K562 (cell line): ENCODE measurements around the gene C9orf153. TPM values are rescaled to one million over a fixed set of nuclear protein-coding genes. Genes with fewer than 3 reads are reported as not detected.

Source experiments
- DMBX1 ChIP-seq: fragments of 250-450 bp; sonication (Bioruptor Pico); IDR thresholded peaks from 2 replicates; pipeline ENCODE4 v1.8.0; 2022; ENCODE audit warnings: inconsistent platforms, mild to moderate bottlenecking, moderate library complexity, borderline replicate concordance
- FUS ChIP-seq: fragments of 200-400 bp; formaldehyde crosslinking; optimal IDR thresholded peaks from 2 replicates; pipeline ENCODE3; 2017; ENCODE audit warnings: low read depth, low read length
- GABPB2 ChIP-seq: fragments of 250-450 bp; sonication (Bioruptor Pico); conservative IDR thresholded peaks from 2 replicates; pipeline ENCODE4 v1.5.1; 2021; ENCODE audit warnings: mild to moderate bottlenecking
- GATA2 ChIP-seq: sonication (generic); formaldehyde crosslinking; IDR thresholded peaks from 2 replicates; pipeline ENCODE4 v1.4.0; 2020; ENCODE audit warnings: mild to moderate bottlenecking, missing genetic modification reagents
- HCFC1 ChIP-seq: IDR thresholded peaks from 2 replicates; pipeline ENCODE4 v1.6.1; 2012; ENCODE audit warnings: low read depth, low read length, improper control_type of control experiment
- HDAC1 ChIP-seq, 2 experiments: fragments of 450-650 bp; IDR thresholded peaks; 2 replicates each; pipeline ENCODE4 v1.6.1; 2016 to 2017; ENCODE audit warnings: inconsistent platforms in 1 of 2, mild to moderate bottlenecking in 1 of 2, moderate library complexity in 1 of 2
- MTA1 ChIP-seq: fragments of 450-650 bp; IDR thresholded peaks from 2 replicates; pipeline ENCODE4 v1.6.1; 2017; ENCODE audit warnings: borderline replicate concordance
- PHTF2 ChIP-seq: fragments of 250-450 bp; sonication (Bioruptor Pico); IDR thresholded peaks from 2 replicates; pipeline ENCODE4 v1.5.0; 2021; ENCODE audit warnings: mild to moderate bottlenecking
- PURB ChIP-seq: sonication (generic); formaldehyde crosslinking; IDR thresholded peaks from 2 replicates; pipeline ENCODE4 v1.9.0; 2021; ENCODE audit warnings: low read depth, mild to moderate bottlenecking, missing genetic modification reagents
- RBBP5 ChIP-seq: fragments of 200-600 bp; sonication (generic); IDR thresholded peaks from 2 replicates; pipeline ENCODE4 v1.6.1; 2012; ENCODE audit warnings: borderline replicate concordance, mild to moderate bottlenecking, low read length, control low read depth, inconsistent platforms; ENCODE audit not compliant: insufficient read depth, poor library complexity, severe bottlenecking
- RBM17 ChIP-seq: fragments of 200-400 bp; formaldehyde crosslinking; IDR thresholded peaks from 2 replicates; pipeline ENCODE4 v1.6.1; 2017; ENCODE audit warnings: low read depth, mild to moderate bottlenecking, low read length, borderline replicate concordance
- SREBF2 ChIP-seq: sonication (generic); formaldehyde crosslinking; IDR thresholded peaks from 2 replicates; pipeline ENCODE4 v1.4.0; 2020; ENCODE audit warnings: mild to moderate bottlenecking, missing genetic modification reagents
- SRSF3 ChIP-seq: fragments of 200-400 bp; formaldehyde crosslinking; IDR thresholded peaks from 2 replicates; pipeline ENCODE4 v1.6.1; 2016; ENCODE audit warnings: mild to moderate bottlenecking, low read length, moderate library complexity; ENCODE audit not compliant: insufficient read depth
- ZNF668 ChIP-seq: fragments of 250-450 bp; sonication (Bioruptor Pico); IDR thresholded peaks from 2 replicates; pipeline ENCODE4 v1.8.0; 2022; ENCODE audit warnings: mild to moderate bottlenecking, inconsistent platforms
- polyA plus RNA-seq, 8 experiments: library from polyadenylated mRNA; depleted of rRNA in 4 of 8; stranded (reverse) in 5 of 8; unstranded in 3 of 8; fragments of >200 nt; fragmentation: Nextera tagmentation in 2 of 8; fragmentation: Illumina TruSeq in 1 of 8; extraction: Ambion mirVana in 2 of 8; extraction: Trizol in 1 of 8; gene quantifications; 2 replicates each; pipeline versions ENCODE4 v1.2.1 to v1.2.3, GENCODE V29; 2011 to 2014; ENCODE audit warnings: inconsistent platforms in 1 of 8, missing spikeins in 1 of 8
- total RNA-seq, 7 experiments: library from RNA; depleted of rRNA in 6 of 7; stranded (reverse); fragments of >200 nt in 6 of 7; fragmentation: Illumina TruSeq in 2 of 7; extraction: Trizol in 2 of 7; gene quantifications; 2 replicates each; pipeline versions ENCODE4 v1.2.1 to v1.2.3, GENCODE V29; 2011 to 2021; ENCODE audit warnings: low replicate concordance in 1 of 7
- TF ChIP-seq, protein P1 (sequence below): sonication (generic); formaldehyde crosslinking; IDR thresholded peaks from 2 replicates; pipeline ENCODE4 v1.8.0; 2022; ENCODE audit warnings: mild to moderate bottlenecking, missing genetic modification reagents
- TF ChIP-seq, protein P2 (sequence below): sonication (generic); formaldehyde crosslinking; IDR thresholded peaks from 2 replicates; pipeline ENCODE4 v1.8.0; 2022; ENCODE audit warnings: missing genetic modification reagents, mild to moderate bottlenecking, moderate library complexity, borderline replicate concordance
- TF ChIP-seq, protein P3 (sequence below): fragments of 250-450 bp; sonication (Bioruptor Pico); IDR thresholded peaks from 2 replicates; pipeline ENCODE4 v1.8.0; 2021; ENCODE audit warnings: moderate library complexity, mild to moderate bottlenecking, inconsistent platforms
- TF ChIP-seq, protein P4 (sequence below), 3 experiments: IDR thresholded peaks in 2 of 3; conservative IDR thresholded peaks in 1 of 3; 2 replicates each; pipeline ENCODE4 v1.5.1; 2011 to 2012; ENCODE audit warnings: low read length in 3 of 3, mild to moderate bottlenecking in 3 of 3, control low read depth in 2 of 3, improper control_type of control experiment in 1 of 3, inconsistent platforms in 1 of 3, low read depth in 1 of 3, mixed read lengths in 1 of 3, moderate library complexity in 1 of 3; ENCODE audit not compliant: insufficient read depth in 2 of 3
- TF ChIP-seq, protein P5 (sequence below): fragments of 450-650 bp; IDR thresholded peaks from 2 replicates; pipeline ENCODE4 v1.6.1; 2016; ENCODE audit warnings: borderline replicate concordance

C9orf153 gene
- total and polyA plus RNA-seq, 9 of the 15 experiments (the other 6 are each of a cell fraction or from before 2014, with no cell fraction given) = 0.07 to 1.2 (median 0.11) TPM; not detected in 5

DNA sequence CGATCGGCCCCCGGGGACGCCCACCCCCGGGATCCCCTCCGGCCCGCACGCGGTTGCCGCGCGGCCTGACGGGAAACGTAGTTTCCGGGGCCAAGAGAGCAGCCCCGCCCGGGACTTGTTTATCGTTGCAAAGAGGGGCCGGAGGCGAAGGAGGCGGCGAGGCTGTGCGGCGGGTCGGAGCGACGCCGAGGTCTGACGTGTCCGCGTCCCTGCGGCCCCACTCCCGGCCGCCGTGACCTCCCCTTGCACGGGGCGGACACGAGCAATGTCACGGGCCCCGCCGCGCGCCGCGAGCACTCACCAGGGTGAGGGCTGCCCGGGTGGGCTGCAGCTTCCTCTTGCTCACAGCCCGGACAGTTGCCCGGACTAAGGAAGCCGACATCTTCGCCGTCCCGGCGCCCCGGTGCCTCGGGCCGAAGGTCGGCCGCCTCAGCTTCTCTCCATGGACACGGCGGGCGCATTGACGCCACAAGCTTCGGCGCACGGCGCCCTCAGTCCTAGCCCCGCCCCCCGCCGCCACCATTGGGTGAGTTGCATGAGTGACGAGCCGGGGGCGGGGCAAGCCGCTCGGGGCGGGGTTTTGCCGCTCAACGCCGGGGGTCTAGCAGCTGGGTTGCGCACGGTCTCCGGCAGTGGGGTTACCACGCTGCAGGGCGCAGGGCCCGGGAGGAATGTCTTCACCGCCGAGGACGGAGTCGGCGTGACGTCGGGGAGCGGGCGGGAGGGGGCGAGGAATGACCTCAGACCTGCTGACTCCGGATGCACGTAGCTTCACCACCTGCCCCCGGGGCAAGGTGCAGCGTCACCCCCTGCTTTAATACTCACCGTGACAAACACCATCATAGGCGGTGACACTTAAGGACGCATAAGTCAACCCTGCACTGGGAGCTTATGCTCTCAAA lies 22.9 kb upstream of the C9orf153 start, which contains the start of gene ISCA1 (continued):
- no peak for TF ChIP-seq PHTF2 (CRISPR knock-in tag)
- no peak for TF ChIP-seq GABPB2 (CRISPR knock-in tag)
- peak in 1 of 2 experiments; percentile 81; a peak in 1 of 4 replicates for TF ChIP-seq HDAC1 (IDR thresholded peaks at IDR 0.05)
- TF ChIP-seq, protein P1, sequence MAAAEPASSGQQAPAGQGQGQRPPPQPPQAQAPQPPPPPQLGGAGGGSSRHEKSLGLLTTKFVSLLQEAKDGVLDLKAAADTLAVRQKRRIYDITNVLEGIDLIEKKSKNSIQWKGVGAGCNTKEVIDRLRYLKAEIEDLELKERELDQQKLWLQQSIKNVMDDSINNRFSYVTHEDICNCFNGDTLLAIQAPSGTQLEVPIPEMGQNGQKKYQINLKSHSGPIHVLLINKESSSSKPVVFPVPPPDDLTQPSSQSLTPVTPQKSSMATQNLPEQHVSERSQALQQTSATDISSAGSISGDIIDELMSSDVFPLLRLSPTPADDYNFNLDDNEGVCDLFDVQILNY (CRISPR knock-in tag) = no peak
- no peak for TF ChIP-seq SREBF2 (CRISPR knock-in tag)
- no peak for TF ChIP-seq PURB (CRISPR knock-in tag)
- no peak for TF ChIP-seq SRSF3
- TF ChIP-seq HCFC1 = peak; percentile 76
- no peak for TF ChIP-seq ZNF668
- TF ChIP-seq MTA1 = peak; percentile 32; the same call in 1 of the 2 replicates
- TF ChIP-seq, protein P2, sequence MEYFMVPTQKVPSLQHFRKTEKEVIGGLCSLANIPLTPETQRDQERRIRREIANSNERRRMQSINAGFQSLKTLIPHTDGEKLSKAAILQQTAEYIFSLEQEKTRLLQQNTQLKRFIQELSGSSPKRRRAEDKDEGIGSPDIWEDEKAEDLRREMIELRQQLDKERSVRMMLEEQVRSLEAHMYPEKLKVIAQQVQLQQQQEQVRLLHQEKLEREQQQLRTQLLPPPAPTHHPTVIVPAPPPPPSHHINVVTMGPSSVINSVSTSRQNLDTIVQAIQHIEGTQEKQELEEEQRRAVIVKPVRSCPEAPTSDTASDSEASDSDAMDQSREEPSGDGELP (CRISPR knock-in tag) = peak; percentile 90
- TF ChIP-seq FUS = no peak
- TF ChIP-seq GATA2 = no peak
- peak; percentile 74 for TF ChIP-seq RBBP5
- TF ChIP-seq DMBX1 = no peak
- TF ChIP-seq, protein P3, sequence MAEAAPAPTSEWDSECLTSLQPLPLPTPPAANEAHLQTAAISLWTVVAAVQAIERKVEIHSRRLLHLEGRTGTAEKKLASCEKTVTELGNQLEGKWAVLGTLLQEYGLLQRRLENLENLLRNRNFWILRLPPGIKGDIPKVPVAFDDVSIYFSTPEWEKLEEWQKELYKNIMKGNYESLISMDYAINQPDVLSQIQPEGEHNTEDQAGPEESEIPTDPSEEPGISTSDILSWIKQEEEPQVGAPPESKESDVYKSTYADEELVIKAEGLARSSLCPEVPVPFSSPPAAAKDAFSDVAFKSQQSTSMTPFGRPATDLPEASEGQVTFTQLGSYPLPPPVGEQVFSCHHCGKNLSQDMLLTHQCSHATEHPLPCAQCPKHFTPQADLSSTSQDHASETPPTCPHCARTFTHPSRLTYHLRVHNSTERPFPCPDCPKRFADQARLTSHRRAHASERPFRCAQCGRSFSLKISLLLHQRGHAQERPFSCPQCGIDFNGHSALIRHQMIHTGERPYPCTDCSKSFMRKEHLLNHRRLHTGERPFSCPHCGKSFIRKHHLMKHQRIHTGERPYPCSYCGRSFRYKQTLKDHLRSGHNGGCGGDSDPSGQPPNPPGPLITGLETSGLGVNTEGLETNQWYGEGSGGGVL (CRISPR knock-in tag) = no peak
- TF ChIP-seq RBM17 = no peak
- TF ChIP-seq, protein P4, sequence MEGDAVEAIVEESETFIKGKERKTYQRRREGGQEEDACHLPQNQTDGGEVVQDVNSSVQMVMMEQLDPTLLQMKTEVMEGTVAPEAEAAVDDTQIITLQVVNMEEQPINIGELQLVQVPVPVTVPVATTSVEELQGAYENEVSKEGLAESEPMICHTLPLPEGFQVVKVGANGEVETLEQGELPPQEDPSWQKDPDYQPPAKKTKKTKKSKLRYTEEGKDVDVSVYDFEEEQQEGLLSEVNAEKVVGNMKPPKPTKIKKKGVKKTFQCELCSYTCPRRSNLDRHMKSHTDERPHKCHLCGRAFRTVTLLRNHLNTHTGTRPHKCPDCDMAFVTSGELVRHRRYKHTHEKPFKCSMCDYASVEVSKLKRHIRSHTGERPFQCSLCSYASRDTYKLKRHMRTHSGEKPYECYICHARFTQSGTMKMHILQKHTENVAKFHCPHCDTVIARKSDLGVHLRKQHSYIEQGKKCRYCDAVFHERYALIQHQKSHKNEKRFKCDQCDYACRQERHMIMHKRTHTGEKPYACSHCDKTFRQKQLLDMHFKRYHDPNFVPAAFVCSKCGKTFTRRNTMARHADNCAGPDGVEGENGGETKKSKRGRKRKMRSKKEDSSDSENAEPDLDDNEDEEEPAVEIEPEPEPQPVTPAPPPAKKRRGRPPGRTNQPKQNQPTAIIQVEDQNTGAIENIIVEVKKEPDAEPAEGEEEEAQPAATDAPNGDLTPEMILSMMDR (IDR thresholded peaks at IDR 0.05 in 2 of 3, conservative IDR thresholded peaks at IDR 0.05 in 1 of 3; ENCODE audit: insufficient read depth in 2 of 3, low read depth in 1 of 3, low read length in 3 of 3) = no peak
- TF ChIP-seq, protein P5, sequence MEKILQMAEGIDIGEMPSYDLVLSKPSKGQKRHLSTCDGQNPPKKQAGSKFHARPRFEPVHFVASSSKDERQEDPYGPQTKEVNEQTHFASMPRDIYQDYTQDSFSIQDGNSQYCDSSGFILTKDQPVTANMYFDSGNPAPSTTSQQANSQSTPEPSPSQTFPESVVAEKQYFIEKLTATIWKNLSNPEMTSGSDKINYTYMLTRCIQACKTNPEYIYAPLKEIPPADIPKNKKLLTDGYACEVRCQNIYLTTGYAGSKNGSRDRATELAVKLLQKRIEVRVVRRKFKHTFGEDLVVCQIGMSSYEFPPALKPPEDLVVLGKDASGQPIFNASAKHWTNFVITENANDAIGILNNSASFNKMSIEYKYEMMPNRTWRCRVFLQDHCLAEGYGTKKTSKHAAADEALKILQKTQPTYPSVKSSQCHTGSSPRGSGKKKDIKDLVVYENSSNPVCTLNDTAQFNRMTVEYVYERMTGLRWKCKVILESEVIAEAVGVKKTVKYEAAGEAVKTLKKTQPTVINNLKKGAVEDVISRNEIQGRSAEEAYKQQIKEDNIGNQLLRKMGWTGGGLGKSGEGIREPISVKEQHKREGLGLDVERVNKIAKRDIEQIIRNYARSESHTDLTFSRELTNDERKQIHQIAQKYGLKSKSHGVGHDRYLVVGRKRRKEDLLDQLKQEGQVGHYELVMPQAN = 0 out of 2 replicates have a peak, but pooled peaks have one; percentile 26
